Fibroblast of lung (primary cell): ENCODE results near the gene INO80C. TPM values are rescaled to one million over a fixed set of nuclear protein-coding genes. Genes with fewer than 3 reads are reported as not detected.
A peak's percentile ranks its signal among the peaks of the same experiment; 100 is the strongest.

Source experiments
- DNase-seq, 2 donors: peaks; one replicate each; pipeline versions ENCODE4 v3.0.0 to v3.0.0-alpha.2; 2010; ENCODE audit warnings: low read depth in 2 of 2
- H2AFZ ChIP-seq: 2 replicates; pipeline ENCODE4 v1.5.1; 2012; ENCODE audit warnings: low read length, control low read depth, inconsistent platforms
- H3K27ac ChIP-seq: 2 replicates; pipeline ENCODE4 v1.5.1; 2011; ENCODE audit warnings: low read length, control low read depth; ENCODE audit not compliant: insufficient read depth
- H3K27me3 ChIP-seq: 2 replicates; pipeline ENCODE4 v1.5.1; 2011; ENCODE audit warnings: mild to moderate bottlenecking, low read length; ENCODE audit not compliant: control insufficient read depth, insufficient read depth
- H3K36me3 ChIP-seq: 2 replicates; pipeline ENCODE4 v1.5.1; 2011; ENCODE audit warnings: low read length; ENCODE audit not compliant: control insufficient read depth, insufficient read depth
- H3K4me1 ChIP-seq: 2 replicates; pipeline ENCODE4 v1.5.1; 2011; ENCODE audit warnings: low read length; ENCODE audit not compliant: control insufficient read depth, insufficient read depth; ENCODE audit errors: extremely low read depth
- H3K4me2 ChIP-seq: 2 replicates; pipeline ENCODE4 v1.5.1; 2011; ENCODE audit warnings: low read length, control low read depth; ENCODE audit not compliant: insufficient read depth; ENCODE audit errors: extremely low read depth
- H3K4me3 ChIP-seq, 4 experiments: fragments of 200-600 bp in 1 of 4; sonication (generic) in 1 of 4; replicated peaks in 1 of 4; 2 replicates each; pipeline ENCODE4 v1.5.1; 2011 to 2016; ENCODE audit warnings: low read length in 4 of 4, low read depth in 3 of 4, mild to moderate bottlenecking in 3 of 4, control low read depth in 2 of 4, inconsistent platforms in 1 of 4, mixed read lengths in 1 of 4; ENCODE audit not compliant: insufficient read depth in 1 of 4; ENCODE audit errors: control extremely low read depth in 1 of 4
- H3K79me2 ChIP-seq: 2 replicates; pipeline ENCODE4 v1.5.1; 2012; ENCODE audit warnings: mild to moderate bottlenecking, low read length, inconsistent platforms; ENCODE audit not compliant: control insufficient read depth, insufficient read depth
- H3K9ac ChIP-seq: 2 replicates; pipeline ENCODE4 v1.5.1; 2011; ENCODE audit warnings: mild to moderate bottlenecking, low read length, control low read depth; ENCODE audit not compliant: insufficient read depth
- H3K9me3 ChIP-seq: 2 replicates; pipeline ENCODE4 v1.5.1; 2012; ENCODE audit warnings: low read depth, low read length; ENCODE audit not compliant: control insufficient read depth, insufficient read depth
- H4K20me1 ChIP-seq: 2 replicates; pipeline ENCODE4 v1.5.1; 2011; ENCODE audit warnings: low read length; ENCODE audit not compliant: control insufficient read depth, insufficient read depth; ENCODE audit errors: extremely low read depth
- EZH2 ChIP-seq: IDR thresholded peaks from 2 replicates; pipeline ENCODE4 v1.5.1; 2012; ENCODE audit warnings: low read length, control low read depth, mild to moderate bottlenecking; ENCODE audit errors: missing control alignments
- polyA plus RNA-seq, 2 donors: library from polyadenylated mRNA; depleted of rRNA in 1 of 2; stranded (reverse) in 1 of 2; unstranded in 1 of 2; fragments of >200 nt; gene quantifications; 2 replicates each; pipeline ENCODE4 v1.2.1, GENCODE V29; 2011 to 2012; ENCODE audit warnings: missing spikeins in 1 of 2
- total RNA-seq: library from RNA; depleted of rRNA; stranded (reverse); fragments of >200 nt; gene quantifications from 2 replicates; pipeline ENCODE4 v1.2.1, GENCODE V29; 2014
- TF ChIP-seq, protein P1 (sequence below), 2 donors: IDR thresholded peaks in 1 of 2; conservative IDR thresholded peaks in 1 of 2; 1 replicate in 1 of 2; 2 replicates in 1 of 2; pipeline ENCODE4 v1.5.1; 2011 to 2012; ENCODE audit warnings: low read length in 2 of 2, control low read depth in 1 of 2, inconsistent platforms in 1 of 2, low read depth in 1 of 2, mild to moderate bottlenecking in 1 of 2

Gene INO80C
- total and polyA plus RNA-seq, 2 donors (not counting 1 experiment from before 2014, with no cell fraction given) = 3.1 to 9.4 TPM

DNA sequence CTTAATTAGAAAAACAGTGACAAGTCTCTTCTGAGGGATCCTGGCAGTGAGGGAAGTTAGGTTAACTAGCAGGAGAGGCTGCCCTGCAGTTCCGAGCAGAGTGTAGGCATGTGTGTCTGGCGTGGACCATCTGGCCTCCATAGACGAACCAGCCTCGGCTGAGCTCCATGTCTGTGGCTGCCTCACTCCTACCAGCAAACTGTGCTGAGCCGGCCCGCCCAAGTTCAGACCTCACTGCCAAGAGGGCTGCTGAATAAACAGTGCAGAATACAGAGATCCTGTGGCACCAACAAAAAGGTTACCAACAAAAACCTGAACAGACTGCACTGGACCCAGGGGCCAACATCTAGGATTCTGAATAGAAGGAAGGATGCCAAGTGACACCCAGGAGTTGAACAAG is 27.3 kb downstream of the INO80C start:
- Histone ChIP-seq H3K9ac (no peak overlapping the region), H2AFZ (no peak overlapping the region), H3K4me1 (no peaks in the 10 kb centered on the region), H4K20me1 (no peaks in the 10 kb centered on the region), H3K27ac (no peak overlapping the region), H3K4me3 (no peak overlapping the region), H3K36me3 (no peaks in the 10 kb centered on the region), H3K27me3 (no peaks in the 10 kb centered on the region), H3K4me2 (no peak overlapping the region), H3K79me2 (no peaks in the 10 kb centered on the region), H3K9me3 (no peaks in the 10 kb centered on the region)
- DNase-seq = peak in 1 of 2 donors; percentile 49
- TF ChIP-seq EZH2 = no peak
- TF ChIP-seq, protein P1, sequence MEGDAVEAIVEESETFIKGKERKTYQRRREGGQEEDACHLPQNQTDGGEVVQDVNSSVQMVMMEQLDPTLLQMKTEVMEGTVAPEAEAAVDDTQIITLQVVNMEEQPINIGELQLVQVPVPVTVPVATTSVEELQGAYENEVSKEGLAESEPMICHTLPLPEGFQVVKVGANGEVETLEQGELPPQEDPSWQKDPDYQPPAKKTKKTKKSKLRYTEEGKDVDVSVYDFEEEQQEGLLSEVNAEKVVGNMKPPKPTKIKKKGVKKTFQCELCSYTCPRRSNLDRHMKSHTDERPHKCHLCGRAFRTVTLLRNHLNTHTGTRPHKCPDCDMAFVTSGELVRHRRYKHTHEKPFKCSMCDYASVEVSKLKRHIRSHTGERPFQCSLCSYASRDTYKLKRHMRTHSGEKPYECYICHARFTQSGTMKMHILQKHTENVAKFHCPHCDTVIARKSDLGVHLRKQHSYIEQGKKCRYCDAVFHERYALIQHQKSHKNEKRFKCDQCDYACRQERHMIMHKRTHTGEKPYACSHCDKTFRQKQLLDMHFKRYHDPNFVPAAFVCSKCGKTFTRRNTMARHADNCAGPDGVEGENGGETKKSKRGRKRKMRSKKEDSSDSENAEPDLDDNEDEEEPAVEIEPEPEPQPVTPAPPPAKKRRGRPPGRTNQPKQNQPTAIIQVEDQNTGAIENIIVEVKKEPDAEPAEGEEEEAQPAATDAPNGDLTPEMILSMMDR (conservative IDR thresholded peaks at IDR 0.05 in 1 of 2, IDR thresholded peaks at IDR 0.05 in 1 of 2; ENCODE audit: low read depth in 1 of 2, low read length in 2 of 2) = no peak

DNA sequence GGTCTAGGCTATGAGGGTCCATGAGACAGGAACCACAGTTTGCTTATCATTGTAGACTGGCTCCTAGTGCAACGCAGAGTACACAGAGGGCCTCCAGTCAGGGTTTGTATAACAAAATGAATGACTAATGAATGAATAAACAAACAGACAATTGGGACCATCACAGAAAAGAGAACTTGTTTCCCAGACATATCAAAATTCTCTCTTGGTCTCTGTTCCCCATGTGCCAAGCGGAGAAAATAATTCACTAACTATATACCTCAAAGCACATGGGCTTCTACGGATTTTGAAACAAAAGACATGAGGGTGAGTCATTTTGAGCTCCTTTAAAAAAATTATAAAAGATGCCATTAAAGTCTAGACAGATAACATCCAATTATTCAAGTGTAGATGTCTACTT is 28.0 kb downstream of the INO80C start:
- H3K79me2 ChIP-seq = no peaks in the 10 kb centered on the region
- H3K9ac ChIP-seq = no peak overlapping the region
- DNase-seq = no peak
- no peaks in the 10 kb centered on the region for H4K20me1 ChIP-seq
- H3K27me3 ChIP-seq = no peaks in the 10 kb centered on the region
- H3K4me1 ChIP-seq = no peaks in the 10 kb centered on the region
- no peak overlapping the region for H3K4me3 ChIP-seq
- TF ChIP-seq EZH2 = no peak
- TF ChIP-seq, protein P1 (conservative IDR thresholded peaks at IDR 0.05 in 1 of 2, IDR thresholded peaks at IDR 0.05 in 1 of 2; ENCODE audit: low read depth in 1 of 2, low read length in 2 of 2) = no peak
- no peaks in the 10 kb centered on the region for H3K9me3 ChIP-seq
- H3K36me3 ChIP-seq = no peaks in the 10 kb centered on the region
- H3K4me2 ChIP-seq = no peak overlapping the region
- no peak overlapping the region for H2AFZ ChIP-seq
- no peak overlapping the region for H3K27ac ChIP-seq

DNA sequence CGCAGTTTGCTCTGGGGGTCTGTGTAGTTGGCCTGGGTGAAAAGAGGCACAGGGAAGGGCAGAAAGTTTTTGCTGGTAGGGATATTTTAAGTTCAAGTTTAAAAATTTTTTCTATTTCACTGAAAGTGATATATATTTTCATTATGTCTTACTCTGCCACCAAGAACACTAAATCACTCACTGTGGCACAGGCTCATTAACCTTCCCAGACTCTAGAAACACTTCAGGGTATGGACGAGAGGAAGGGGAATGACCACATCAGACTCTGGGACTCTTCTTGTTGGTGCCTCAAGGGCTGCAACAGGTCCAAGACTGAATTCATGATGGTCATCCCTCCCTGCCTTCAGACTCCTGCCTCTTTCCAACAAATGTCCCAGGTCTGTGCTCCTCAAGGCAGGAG is 29.0 kb downstream of the INO80C start:
- H3K36me3 ChIP-seq = no peaks in the 10 kb centered on the region

More for the DNA sequence above, 29.0 kb downstream of the INO80C start:
- Histone ChIP-seq H3K9ac (no peak overlapping the region), H3K4me2 (no peak overlapping the region), H3K27ac (no peak overlapping the region), H3K79me2 (no peaks in the 10 kb centered on the region), H3K9me3 (no peaks in the 10 kb centered on the region), H2AFZ (no peak overlapping the region), H4K20me1 (no peaks in the 10 kb centered on the region), H3K27me3 (no peaks in the 10 kb centered on the region), H3K4me1 (no peaks in the 10 kb centered on the region), H3K4me3 (no peak overlapping the region)
- no peak for TF ChIP-seq EZH2
- TF ChIP-seq, protein P1 (conservative IDR thresholded peaks at IDR 0.05 in 1 of 2, IDR thresholded peaks at IDR 0.05 in 1 of 2; ENCODE audit: low read depth in 1 of 2, low read length in 2 of 2) = no peak
- no peak for DNase-seq
